Adrenal gland (tissue), 12 donors: ENCODE data around the gene ROPN1. TPM values are rescaled to one million over a fixed set of nuclear protein-coding genes. Genes with fewer than 3 reads are reported as not detected.

ENCODE experiments used
- DNase-seq, 7 donors: peaks; one replicate each; pipeline ENCODE4 v3.0.0-alpha.2; 2019 to 2020
- H3K27ac ChIP-seq, 5 donors: fragments of 200-600 bp; sonication (generic) in 4 of 5; 1 replicate in 3 of 5; 2 replicates in 2 of 5; pipeline versions ENCODE4 v1.5.1 to v1.8.0; 2016 to 2020; ENCODE audit warnings: mild to moderate bottlenecking in 1 of 5
- H3K27me3 ChIP-seq: fragments of 200-600 bp; 2 replicates; pipeline ENCODE4 v1.8.0; 2021
- H3K36me3 ChIP-seq, 2 donors: fragments of 200-600 bp; replicated peaks in 1 of 2; 1 replicate in 1 of 2; 2 replicates in 1 of 2; pipeline versions ENCODE4 v1.5.1 to v1.8.0; 2018 to 2022
- H3K4me1 ChIP-seq, 2 donors: fragments of 200-600 bp; replicated peaks in 1 of 2; 1 replicate in 1 of 2; 2 replicates in 1 of 2; pipeline versions ENCODE4 v1.5.1 to v1.8.0; 2018 to 2021
- H3K4me3 ChIP-seq, 4 donors: fragments of 200-600 bp; sonication (generic) in 3 of 4; one replicate each; pipeline ENCODE4 v1.5.1; 2016 to 2018
- H3K9me3 ChIP-seq, 3 donors: fragments of 200-600 bp; sonication (generic) in 1 of 3; replicated peaks in 1 of 3; 1 replicate in 2 of 3; 2 replicates in 1 of 3; pipeline versions ENCODE4 v1.5.1 to v1.8.0; 2016 to 2021
- CTCF ChIP-seq, 6 experiments: fragments of 450-650 bp in 4 of 6; fragments of 200-600 bp in 2 of 6; sonication (generic) in 1 of 6; IDR thresholded peaks; 1 replicate in 5 of 6; 2 replicates in 1 of 6; pipeline versions ENCODE4 v1.5.1 to v1.8.0; 2016 to 2021; ENCODE audit warnings: antibody characterized with exemption in 6 of 6, mild to moderate bottlenecking in 2 of 6, moderate library complexity in 1 of 6
- POLR2A ChIP-seq, 2 donors: fragments of 450-650 bp; IDR thresholded peaks; one replicate each; pipeline ENCODE4 v1.6.1; 2017; ENCODE audit warnings: antibody characterized with exemption in 2 of 2, mild to moderate bottlenecking in 2 of 2, moderate library complexity in 1 of 2
- WGBS, 4 donors: extraction: QIAGEN DNeasy Blood & Tissue Kit in 2 of 4; methylation state at CpG; one replicate each; pipeline versions ENCODE4 v1.1.5 to v1.1.7; 2013 to 2017; 5-methylcytosine and 5-hydroxymethylcytosine counted together
- intact Hi-C, 2 donors: fragments of 100-400 bp; cut with DNase I; formaldehyde crosslinking; loops; one replicate each; pipeline versions ENCODE4 v1.14.1 to v1.15.0; 2022 to 2023
- polyA plus RNA-seq, 3 donors: library from polyadenylated mRNA; stranded (reverse); fragments of 200-250 nt in 2 of 3; fragments of 350-450 nt in 1 of 3; fragmentation: Illumina TruSeq in 1 of 3; extraction: RNeasy Lipid Tissue Mini Kit (QIAGEN cat#74804) in 1 of 3; gene quantifications; one replicate each; pipeline ENCODE4 v1.2.3, GENCODE V29; 2013 to 2014
- total RNA-seq, 9 donors: library from RNA; depleted of rRNA in 4 of 9; stranded (reverse); fragments of >200 nt in 4 of 9; fragments of 120-200 nt in 1 of 9; fragmentation: NEBNext Ultra II Directional in 1 of 9; extraction: Animal tissue kit (Norgen Biotek cat#: 25700) in 1 of 9; gene quantifications; one replicate each; pipeline versions ENCODE4 v1.1.0 to v1.2.4, GENCODE V29; 2013 to 2023
- donor health status: healthy with polysubstance abuse.
- donor health status: Bipolar disorder and iron deficiency.
- donor health status: DM: yes; HTN: yes; CAD: no.
- donor health status: DM: no; HTN: no; CAD: no.
- donor health status: DM: no; HTN: no; CAD: no.
- donor health status: DM: yes; HTN: yes; CAD: no.

ROPN1 gene
- total and polyA plus RNA-seq, 12 donors: not detected

- H3K36me3 ChIP-seq: no peaks in the 10 kb centered on the region
- H3K4me3 ChIP-seq: no peak overlapping the region
- intact Hi-C loops: no loop called here
- no peaks in the 10 kb centered on the region for H3K4me1 ChIP-seq
- TF ChIP-seq POLR2A (IDR thresholded peaks at IDR 0.05) (no peak), CTCF (IDR thresholded peaks at IDR 0.05) (no peak)
- no peaks in the 10 kb centered on the region for H3K9me3 ChIP-seq
- H3K27ac ChIP-seq: no peak overlapping the region
- DNase-seq: no peak
- H3K27me3 ChIP-seq: no peaks in the 10 kb centered on the region
These were observed 61.5 kb downstream of the ROPN1 start for GRCh38 chr3:123930445-123930844.

- TF ChIP-seq CTCF (IDR thresholded peaks at IDR 0.05) (no peak), POLR2A (IDR thresholded peaks at IDR 0.05) (no peak)
- Histone ChIP-seq H3K36me3 (no peaks in the 10 kb centered on the region), H3K9me3 (no peaks in the 10 kb centered on the region), H3K27ac (no peak overlapping the region), H3K27me3 (no peaks in the 10 kb centered on the region), H3K4me3 (no peak overlapping the region), H3K4me1 (no peaks in the 10 kb centered on the region)
- WGBS, 4 donors: 95 to 99% (median 97%) methylated on average over 9 of the region's 9 CpGs
- no peak for DNase-seq
- intact Hi-C loops: no loop called here
These were observed 62.6 kb downstream of the ROPN1 start for GRCh38 chr3:123929325-123929724.

- no peaks in the 10 kb centered on the region for H3K9me3 ChIP-seq
- H3K27me3 ChIP-seq: no peaks in the 10 kb centered on the region
- no peaks in the 10 kb centered on the region for H3K36me3 ChIP-seq
- H3K4me1 ChIP-seq: no peaks in the 10 kb centered on the region
- H3K27ac ChIP-seq: no peak overlapping the region
- DNase-seq: no peak
- H3K4me3 ChIP-seq: no peak overlapping the region
- TF ChIP-seq POLR2A (IDR thresholded peaks at IDR 0.05) (no peak), CTCF (IDR thresholded peaks at IDR 0.05) (no peak)
- intact Hi-C loops: no loop called here
These were observed 65.5 kb downstream of the ROPN1 start for GRCh38 chr3:123926396-123926795.

- H3K27me3 ChIP-seq: no peaks in the 10 kb centered on the region
- H3K9me3 ChIP-seq: peaks cover 6 to 10% (median 10%) of the 10 kb centered on the region in 3 donors
- no peaks in the 10 kb centered on the region for H3K4me1 ChIP-seq
- H3K36me3 ChIP-seq: no peaks in the 10 kb centered on the region
- intact Hi-C loops: no loop called here
- H3K27ac ChIP-seq: no peak overlapping the region
- DNase-seq: no peak
- TF ChIP-seq CTCF (IDR thresholded peaks at IDR 0.05) (no peak), POLR2A (IDR thresholded peaks at IDR 0.05) (no peak)
- no peak overlapping the region for H3K4me3 ChIP-seq
These were observed 71.1 kb downstream of the ROPN1 start for GRCh38 chr3:123920868-123921267.
